GM21381 (cell line): Measurements from ENCODE around the gene IFITM10.

ENCODE experiments used
- ATAC-seq: cut with Tn5 transposase; IDR thresholded peaks from one replicate; pipeline ENCODE4 v1.9.1; 2021; ENCODE audit warnings: mild to moderate bottlenecking, moderate library complexity; ENCODE audit not compliant: unreplicated experiment

IFITM10 gene

DNA sequence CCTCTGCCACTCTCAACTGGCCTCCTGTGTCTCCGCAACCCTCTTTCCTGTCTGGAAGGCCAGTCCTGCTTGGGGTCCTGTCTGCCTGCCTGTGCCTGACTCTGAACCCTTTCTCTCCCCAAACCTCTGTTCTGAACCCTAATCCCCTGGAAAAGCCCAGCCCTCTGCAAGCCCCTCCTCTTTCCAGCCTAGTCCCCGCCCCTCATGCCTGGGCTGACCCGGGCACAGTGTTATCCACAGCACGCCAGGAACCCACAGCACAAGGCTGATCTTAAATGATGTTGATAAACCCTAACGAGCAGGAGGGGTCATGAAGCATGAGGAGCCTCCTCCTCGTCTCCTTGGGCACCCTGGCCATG, at the start of gene IFITM10:
IFITM10 (minus strand) TSS at position 115 of the 359 bp plus-strand sequence. CDS start 153 bp downstream, outside the sequence.
- ATAC-seq: no peak

DNA sequence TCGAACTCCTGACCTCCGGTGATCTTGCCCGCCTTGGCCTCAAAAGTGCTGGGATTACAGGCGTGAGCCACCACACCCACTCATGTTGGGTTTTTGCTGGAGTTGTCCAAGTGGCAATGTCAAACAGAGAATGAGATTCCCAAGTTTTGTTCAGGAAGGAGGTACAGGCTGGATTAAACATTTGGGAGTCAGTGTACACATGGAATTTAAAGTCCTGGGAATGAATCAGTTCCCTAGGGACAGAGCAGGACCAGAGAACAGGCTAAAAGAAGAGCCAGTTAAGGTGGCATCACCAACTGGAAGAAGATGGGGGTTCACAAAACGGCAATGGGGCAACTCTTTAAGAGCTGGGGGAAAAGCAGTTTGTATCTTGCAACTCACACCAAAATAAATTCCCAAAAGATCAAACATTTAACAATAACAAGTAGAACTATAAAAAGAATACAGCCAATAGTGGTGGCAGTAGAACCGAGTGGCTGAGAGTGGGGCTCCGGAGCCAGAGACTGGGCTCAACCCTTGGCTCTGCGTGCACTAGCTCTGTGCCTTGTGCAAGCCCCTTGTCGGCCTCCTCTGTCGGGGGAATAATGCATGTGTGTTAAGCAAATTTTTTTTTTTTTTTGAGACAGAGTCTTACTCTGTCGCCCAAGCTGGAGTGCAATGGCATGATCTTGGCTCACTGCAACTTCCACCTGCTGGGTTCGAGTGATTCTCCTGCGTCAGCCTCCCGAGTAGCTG, 47.2 kb upstream of the IFITM10 start:
- no peak for ATAC-seq

DNA sequence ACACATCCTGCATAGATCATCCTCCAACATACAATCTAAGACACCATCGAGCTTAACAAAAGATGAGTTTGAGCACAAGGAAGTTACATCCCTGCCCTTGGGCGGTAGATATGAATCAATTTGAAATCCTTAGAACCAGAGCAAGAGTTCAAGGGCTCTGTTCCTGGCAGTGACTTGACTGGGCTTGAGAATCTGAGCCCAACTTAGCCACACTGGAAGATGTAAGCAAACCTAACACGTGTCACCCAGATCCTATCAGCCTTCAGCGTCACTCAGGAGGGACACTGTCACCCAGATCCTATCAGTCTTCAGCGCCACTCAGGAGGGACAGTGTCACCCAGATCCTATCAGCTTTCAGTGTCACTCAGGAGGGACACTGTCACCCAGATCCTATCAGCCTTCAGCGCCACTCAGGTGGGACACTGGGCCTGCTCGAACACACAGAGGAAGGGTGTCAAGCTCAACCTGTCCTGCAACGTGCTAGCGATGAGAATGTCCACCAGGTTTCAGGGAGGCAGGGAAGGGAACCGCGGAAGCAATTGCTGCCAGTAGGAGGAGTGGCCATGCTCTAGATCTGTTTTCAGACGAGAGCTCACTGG, 46.1 kb upstream of the IFITM10 start:
- no peak for ATAC-seq

DNA sequence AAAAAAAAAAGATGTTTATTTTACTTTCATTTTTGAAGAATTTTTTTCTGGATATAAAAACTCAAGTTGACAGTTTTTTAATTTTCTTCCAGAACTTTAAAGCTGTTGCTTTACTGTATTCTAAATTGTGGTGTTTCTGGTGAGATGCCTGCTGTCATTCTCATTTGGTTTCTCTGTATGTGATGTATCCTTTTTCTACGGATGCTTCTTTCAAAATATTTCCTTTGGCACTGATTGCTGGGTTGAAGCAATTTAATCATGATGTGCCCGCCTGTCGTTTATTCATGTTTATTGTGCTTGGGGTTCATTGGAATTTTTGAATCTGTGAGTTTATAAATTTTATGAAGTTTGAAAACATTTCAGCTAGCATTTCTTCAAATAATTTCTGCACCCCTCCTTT, 42.7 kb upstream of the IFITM10 start:
- no peak for ATAC-seq

DNA sequence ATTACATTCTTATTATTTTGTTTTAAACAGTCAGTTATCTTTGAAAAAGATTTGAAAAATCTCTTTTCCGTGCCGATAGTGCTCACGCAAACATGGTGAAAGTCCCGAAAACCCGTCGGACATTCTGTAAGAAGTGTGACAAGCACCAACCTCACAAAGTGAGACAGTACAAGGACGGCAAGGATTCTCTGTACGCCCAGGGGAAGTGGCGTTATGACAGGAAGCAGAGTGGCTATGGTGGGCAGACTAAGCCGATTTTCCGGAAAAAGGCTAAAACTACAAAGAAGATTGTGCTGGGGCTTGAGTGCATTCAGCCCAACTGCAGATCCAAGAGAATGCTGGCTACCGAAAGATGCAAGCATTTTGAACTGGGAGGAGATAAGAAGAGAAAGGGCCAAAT, 42.1 kb upstream of the IFITM10 start:
- no peak for ATAC-seq

GRCh38 chr11:1791912-1792311, 41.5 kb upstream of the IFITM10 start:
- ATAC-seq: no peak

- ATAC-seq: no peak
Measured at GRCh38 chr11:1786466-1786865, 36.1 kb upstream of the IFITM10 start.

- ATAC-seq: no peak
Measured at GRCh38 chr11:1785749-1786413, 35.5 kb upstream of the IFITM10 start.

DNA sequence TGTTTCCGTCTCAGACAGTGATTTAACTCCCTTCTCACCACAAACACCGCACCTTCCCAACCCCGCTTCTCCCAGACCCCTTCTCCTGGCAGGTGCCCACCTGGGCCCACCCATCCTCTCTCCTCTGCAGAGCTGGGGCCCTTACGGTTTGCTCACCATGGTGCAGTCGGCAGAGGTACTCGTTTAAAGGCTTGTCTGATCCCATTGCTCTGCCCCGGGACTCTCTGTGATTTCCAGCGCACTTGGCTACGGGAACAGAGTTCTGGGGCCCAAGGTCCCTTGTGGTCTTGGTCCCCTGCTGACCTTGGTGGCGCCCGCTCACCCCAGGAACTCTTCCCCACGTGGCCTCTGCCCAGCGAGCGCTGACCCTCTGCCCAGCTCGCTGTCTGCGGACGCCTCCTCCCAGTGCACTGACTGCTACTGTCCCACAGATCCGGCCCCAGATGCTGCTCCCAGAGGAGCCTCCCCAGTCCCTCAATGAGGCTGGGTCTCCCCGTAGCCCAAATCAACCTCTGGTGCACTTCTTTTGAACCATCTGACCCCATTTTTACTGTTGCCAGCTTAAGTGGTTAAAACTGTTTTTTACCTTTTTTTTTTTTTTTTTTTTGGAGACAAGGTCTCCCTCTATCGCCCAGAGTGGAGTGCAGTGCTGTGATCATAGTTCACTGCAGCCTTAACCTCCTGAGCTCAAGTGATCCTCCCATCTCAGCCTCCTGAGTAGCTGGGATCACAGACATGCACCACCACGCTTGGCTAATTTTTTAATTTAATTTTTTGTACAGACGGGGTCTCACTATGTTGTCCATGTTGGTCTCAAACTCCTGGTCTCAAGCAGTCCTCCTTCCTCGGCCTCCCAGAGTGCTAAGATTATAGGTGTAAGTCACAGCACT, 34.6 kb upstream of the IFITM10 start:
- no peak for ATAC-seq

GRCh38 chr11:1783725-1784529, 33.5 kb upstream of the IFITM10 start:
- ATAC-seq: no peak

GRCh38 chr11:1782831-1783724, 32.7 kb upstream of the IFITM10 start:
- no peak for ATAC-seq

DNA sequence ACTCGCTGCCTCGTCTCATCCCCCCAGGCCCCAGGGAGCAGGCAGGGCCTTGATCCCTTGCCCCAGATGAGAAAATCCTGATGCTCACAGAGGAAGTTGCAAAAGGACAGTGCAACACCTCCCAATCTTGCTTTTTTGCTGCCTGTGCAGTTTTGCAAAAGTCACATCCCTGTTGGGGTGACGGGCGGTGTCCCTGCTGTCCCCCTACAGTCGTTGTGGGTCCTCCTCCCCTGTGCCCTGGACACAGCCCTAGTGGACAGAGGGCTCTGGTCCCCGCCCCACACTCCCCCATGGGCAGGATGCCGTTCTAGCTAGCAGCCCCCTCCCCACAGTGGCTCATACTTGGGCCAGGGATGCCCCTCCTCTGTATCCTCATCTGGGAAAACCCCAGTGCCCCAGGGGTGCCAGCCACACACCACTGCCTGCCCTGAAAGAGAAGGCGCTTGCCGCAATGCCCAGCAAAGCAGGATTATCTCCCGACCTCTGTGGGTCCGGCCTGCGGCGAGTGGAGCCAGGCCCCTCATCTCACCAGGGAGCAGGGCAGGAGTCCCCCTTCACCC, 31.7 kb upstream of the IFITM10 start:
- no peak for ATAC-seq

DNA sequence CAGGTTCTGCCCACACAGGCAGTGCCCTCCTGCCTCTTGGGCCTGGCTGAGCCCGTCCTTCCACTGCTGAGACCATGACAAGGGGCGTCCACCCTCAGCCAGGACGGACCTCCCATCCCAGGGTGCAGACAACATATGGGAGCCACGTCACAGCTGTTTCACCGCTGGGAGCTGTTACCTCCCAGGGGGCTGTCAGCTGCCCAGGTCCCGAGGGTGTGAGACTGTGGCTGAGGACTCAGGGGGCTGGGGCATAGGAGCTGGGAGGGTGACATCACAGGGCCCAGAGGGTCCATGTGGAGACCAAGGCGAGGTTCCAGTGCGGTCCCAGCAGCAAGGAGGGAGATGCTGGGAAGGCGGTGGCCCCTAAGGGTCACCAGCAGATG, 31.2 kb upstream of the IFITM10 start:
- no peak for ATAC-seq

GRCh38 chr11:1780700-1781592, 30.6 kb upstream of the IFITM10 start:
- ATAC-seq: no peak

- no peak for ATAC-seq
Measured at GRCh38 chr11:1779806-1780699, 29.7 kb upstream of the IFITM10 start.

DNA sequence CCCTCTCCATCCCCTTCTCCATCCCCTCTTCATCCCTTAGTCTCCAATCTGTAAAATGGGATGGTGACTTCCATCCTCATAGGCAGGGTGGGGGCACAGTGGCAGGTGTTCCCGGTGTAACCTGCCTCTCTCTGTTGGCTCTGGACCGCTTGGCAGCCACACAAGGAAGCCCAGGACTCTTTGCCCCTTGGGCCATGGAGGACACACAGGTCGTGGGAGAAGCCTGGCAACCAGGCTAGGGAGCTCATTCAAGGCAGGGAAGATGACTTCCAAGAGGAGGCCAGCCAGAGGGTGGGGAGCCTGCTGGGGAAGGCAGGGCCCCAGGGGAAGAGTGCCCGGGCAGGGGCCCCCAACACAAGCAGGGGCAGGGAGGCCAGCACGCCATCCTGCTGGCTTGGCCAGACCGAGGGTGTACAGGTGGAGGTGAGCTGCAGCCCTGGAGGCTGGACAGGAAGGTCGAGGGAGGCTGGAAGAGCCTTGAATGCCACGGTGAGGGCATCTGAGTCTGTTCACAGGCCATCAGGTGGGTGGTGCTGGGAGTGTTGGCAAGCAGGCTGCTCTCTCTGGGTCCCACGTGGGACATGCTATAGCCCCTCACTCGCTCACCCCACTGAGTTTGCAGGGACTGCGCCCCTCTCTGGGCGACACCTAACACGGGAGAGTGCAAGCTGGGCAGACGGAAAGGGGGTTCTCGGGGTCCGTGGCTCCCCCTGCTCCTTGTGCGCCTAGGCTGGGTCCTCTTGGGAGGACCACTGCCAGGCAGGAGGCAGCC, 28.8 kb upstream of the IFITM10 start:
- no peak for ATAC-seq
